Medulla oblongata (tissue), 1 donor: ENCODE data around the gene FAM76A.
A peak's percentile ranks its signal among the peaks of the same experiment; 100 is the strongest.
"Not testable (repeated sequence)": the region's sequence is repeated elsewhere in the genome, so short reads cannot be mapped to it uniquely, and the experiment has no call there.

Experiments
- DNase-seq: peaks from one replicate; pipeline ENCODE4 v3.0.0-alpha.2; 2015; ENCODE audit errors: extremely low spot score

FAM76A gene

GRCh38 chr1:27778056-27778455 is 52.3 kb downstream of the FAM76A start:
- no peak for DNase-seq

DNA sequence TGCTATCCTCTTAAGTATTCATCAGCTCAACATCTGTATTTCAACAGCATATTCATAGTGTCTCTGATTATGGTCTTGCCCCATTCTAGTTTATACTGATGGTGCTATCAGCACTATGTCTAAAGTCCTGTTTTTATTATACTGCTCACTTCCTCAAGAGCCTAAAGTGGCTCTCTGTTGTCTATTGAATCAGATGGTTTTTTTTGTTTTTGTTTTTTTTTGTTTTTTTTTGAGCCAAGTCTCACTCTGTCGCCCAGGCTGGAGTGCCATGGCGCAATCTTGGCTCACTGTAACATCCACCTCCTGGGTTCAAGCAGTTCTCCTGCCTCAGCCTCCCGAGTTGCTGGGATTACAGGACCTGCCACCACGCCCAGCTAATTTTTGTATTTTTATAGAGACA is 53.4 kb downstream of the FAM76A start:
- DNase-seq: no peak

DNA sequence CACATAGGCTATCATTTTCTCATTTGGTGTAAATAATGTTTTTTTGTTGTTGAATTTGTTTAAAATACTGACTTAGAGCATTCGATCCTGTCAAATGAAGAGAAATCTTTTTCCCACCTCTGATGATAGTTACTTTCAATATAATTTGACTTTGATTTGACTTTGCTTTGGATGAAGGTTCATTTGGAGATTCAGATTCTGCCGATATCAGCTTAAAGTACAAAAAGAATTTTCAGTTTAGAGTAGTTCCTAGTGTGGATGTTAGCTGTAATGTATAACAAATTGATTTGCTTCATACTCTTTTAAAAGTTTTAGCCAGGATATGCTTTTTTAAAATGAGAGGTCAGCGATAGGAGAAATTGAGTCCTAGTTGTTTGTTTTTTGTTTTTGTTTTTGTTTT is 57.2 kb downstream of the FAM76A start:
- DNase-seq: no peak

DNA sequence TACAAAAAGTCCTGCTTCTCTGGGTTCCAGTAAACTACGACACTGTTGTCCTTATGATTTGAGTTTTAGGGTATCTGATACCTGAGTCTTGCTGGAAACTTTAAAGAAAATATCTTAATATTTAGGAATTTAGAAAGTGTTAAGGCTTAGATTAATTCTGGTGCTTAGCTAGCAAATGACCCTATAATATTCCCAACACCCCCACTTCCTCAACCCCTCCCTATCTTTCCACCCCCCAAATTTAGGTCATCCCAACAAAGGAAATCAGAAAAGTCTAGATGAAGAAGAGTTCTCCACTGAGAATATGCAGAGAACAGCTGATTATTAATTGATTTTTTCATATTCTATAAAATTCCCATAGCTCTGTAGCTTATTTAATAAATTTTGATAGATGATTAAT is 58.9 kb downstream of the FAM76A start:
- DNase-seq: no peak

DNA sequence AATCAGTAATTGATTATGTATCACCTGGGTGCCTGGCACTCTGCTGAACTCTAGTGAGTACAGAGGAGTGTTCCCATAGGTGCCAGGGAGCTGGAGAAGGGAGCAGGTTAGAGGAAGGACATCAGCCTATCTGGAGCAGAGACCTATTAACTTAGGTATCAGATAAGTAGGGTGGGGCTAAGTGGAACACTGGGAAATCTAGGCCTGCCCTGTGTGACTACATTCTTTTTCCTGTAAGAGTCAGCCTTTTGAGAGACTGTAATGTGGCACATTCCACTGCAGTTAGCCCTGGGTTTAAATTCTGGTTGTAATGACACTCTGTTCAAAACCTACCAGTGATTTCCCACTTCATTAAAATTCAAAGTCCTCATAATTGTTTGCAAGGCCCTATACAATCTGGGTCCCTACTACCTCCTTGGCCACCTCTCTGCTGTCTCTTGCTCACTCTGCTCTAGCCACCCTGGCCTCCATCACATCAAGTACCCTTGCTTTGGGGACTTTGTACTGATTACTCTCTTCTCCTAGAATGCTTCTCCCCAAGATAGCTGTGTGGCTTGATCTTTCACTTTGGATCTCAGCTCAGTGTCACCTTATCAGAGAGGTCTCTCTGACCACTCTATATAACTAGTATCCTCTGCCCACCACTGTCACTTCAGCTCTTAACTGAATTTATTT is 60.2 kb downstream of the FAM76A start:
- no peak for DNase-seq

DNA sequence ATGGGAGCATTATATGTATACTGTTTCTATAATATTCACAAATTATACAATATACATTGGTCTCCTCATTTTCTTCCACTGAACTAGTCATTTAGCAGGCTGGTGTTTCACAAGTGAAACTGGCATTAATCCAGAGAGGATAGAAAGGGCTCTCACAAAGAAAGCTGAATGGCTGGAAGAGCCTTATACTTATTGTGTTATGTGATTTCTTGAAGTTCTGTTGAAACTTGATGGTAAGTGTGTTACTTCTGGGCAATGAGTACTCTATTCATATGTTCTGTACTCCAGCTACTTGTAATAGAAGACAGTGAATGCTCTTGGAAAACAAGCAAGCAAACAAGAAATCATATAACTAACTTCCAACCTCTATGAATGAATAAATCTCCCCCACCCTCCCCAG is 62.1 kb downstream of the FAM76A start:
- peak; percentile 54 for DNase-seq

DNA sequence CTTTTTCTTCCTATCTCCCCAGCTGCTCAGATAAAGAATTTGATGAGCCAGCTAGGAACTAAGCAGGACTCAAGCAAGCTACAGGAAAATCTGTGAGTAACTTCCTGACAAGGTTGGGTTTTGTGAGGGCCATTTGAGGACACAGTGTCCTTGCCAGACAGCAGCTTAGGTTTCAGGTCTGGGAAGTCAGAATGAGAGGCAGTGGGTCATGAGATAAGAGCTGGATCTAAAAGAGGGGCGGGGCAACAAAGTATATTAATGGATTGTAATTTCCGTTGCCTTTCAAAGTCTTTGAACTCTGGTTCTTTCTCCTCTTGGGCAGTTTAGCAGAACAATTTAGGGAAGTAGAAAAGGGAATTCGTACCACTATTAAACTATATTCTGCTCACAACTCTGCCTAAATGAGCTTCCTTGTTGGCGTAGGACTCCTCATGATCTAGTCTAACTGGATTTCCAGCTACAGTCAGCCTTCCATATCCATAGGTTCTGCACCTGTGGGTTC is 63.8 kb downstream of the FAM76A start:
- DNase-seq: peak; percentile 26

DNA sequence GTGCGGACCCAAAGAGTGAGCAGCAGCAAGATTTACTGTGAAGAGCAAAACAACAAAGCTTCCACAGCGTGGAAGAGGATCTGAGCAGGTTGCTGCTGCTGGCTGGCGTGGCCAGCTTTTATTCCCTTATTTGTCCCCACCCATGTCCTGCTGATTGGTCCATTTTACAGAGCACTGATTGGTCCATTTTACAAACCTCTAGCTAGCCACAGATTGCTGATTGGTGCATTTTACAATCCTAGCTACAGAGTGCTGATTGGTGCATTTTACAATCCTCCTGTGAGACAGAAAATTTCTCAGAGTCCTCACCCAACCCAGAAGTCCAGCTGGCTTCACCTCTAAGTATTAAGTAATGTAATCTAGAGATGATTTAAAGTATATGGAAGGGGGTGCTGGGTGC is 64.5 kb downstream of the FAM76A start:
- DNase-seq: not testable (repeated sequence)

DNA sequence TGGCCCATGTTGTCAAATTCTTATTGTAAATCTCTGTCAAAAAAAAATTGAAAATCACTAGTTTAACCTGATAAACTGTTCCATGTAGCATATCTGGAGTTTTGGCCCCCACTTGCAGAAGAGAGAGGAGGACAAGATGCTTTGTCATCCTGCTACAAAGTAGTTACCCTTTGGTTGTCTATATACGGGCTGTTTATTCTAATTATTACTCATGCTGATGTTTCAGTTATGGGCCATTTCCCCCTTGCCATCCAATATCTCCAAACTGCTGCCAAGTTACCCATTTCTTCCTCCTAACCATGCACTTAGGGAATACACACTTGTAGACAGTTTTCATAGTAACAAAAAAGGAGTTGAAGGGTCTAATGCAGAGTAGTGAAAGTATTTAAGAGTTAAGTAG is 69.8 kb downstream of the FAM76A start:
- DNase-seq: no peak

GRCh38 chr1:27804791-27805190 is 79.0 kb downstream of the FAM76A start:
- DNase-seq: no peak

- no peak for DNase-seq
These were observed 81.0 kb downstream of the FAM76A start for GRCh38 chr1:27806758-27807157.

- DNase-seq: no peak
These were observed 81.6 kb downstream of the FAM76A start for GRCh38 chr1:27807385-27807784.

GRCh38 chr1:27808131-27808530 is 82.4 kb downstream of the FAM76A start:
- DNase-seq: not testable (repeated sequence)

- DNase-seq: no peak
These were observed 84.1 kb downstream of the FAM76A start for GRCh38 chr1:27809883-27810282.

GRCh38 chr1:27811741-27812500 is 86.2 kb downstream of the FAM76A start:
- no peak for DNase-seq
